ENCODE results near the gene RPL12.

RPL12 gene

GRCh38 chr9:127421057-127421456 is 30.1 kb downstream of the RPL12 start:
- H3K4me3 ChIP-seq (ENCODE audit: low read length): no peak overlapping the region
- no peak for DNase-seq (ENCODE audit: low read depth)
- TF ChIP-seq, protein P1, sequence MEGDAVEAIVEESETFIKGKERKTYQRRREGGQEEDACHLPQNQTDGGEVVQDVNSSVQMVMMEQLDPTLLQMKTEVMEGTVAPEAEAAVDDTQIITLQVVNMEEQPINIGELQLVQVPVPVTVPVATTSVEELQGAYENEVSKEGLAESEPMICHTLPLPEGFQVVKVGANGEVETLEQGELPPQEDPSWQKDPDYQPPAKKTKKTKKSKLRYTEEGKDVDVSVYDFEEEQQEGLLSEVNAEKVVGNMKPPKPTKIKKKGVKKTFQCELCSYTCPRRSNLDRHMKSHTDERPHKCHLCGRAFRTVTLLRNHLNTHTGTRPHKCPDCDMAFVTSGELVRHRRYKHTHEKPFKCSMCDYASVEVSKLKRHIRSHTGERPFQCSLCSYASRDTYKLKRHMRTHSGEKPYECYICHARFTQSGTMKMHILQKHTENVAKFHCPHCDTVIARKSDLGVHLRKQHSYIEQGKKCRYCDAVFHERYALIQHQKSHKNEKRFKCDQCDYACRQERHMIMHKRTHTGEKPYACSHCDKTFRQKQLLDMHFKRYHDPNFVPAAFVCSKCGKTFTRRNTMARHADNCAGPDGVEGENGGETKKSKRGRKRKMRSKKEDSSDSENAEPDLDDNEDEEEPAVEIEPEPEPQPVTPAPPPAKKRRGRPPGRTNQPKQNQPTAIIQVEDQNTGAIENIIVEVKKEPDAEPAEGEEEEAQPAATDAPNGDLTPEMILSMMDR (IDR thresholded peaks at IDR 0.05; ENCODE audit: insufficient read depth, low read depth, low read length, missing control alignments): no peak

DNA sequence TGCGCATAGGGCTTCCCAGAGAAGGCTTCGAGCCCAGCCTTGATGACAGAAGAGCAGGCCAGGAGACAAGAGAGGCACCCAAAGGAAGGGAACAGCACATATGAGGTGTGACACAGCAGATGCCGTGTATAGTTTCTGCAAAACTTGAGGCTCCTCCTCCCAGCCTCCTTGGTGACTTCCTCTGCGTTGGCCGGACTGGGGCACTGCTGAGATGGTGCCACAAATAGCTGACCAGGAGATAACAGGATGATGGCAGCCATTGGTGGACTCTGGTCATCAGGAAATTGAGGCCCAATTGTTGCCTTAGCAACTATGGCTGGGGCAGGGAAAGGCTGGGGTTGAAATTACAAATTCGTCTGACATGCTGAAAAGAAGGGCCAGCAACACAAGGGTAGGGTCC is 31.9 kb downstream of the RPL12 start:
- no peak for DNase-seq (ENCODE audit: low read depth)
- no peak overlapping the region for H3K4me3 ChIP-seq (ENCODE audit: low read length)
- TF ChIP-seq, protein P1 (IDR thresholded peaks at IDR 0.05; ENCODE audit: insufficient read depth, low read depth, low read length, missing control alignments): no peak

DNA sequence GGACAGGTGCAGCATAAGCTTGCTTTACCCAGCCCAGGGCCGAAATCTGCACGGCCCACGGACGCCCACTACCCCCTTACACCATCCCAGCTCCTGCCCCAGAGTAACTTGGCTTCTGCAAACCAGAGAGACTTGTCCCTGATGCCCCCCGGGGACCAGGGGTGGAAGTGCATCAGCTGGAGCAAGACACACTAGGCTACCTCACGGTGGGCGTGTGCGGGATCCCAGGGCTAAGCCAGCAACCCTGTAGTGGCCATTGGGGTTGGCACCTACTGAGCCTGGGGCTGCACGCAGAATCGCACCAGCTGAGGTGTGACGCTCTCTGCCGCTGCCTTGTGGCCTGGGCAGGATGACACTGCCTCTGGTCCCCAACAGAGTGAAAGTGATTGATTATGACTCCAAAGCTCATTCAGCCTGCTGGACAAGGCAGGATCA is 33.2 kb downstream of the RPL12 start:
- H3K4me3 ChIP-seq (ENCODE audit: low read length): no peak overlapping the region
- no peak for DNase-seq (ENCODE audit: low read depth)
- TF ChIP-seq, protein P1 (IDR thresholded peaks at IDR 0.05; ENCODE audit: insufficient read depth, low read depth, low read length, missing control alignments): no peak

DNA sequence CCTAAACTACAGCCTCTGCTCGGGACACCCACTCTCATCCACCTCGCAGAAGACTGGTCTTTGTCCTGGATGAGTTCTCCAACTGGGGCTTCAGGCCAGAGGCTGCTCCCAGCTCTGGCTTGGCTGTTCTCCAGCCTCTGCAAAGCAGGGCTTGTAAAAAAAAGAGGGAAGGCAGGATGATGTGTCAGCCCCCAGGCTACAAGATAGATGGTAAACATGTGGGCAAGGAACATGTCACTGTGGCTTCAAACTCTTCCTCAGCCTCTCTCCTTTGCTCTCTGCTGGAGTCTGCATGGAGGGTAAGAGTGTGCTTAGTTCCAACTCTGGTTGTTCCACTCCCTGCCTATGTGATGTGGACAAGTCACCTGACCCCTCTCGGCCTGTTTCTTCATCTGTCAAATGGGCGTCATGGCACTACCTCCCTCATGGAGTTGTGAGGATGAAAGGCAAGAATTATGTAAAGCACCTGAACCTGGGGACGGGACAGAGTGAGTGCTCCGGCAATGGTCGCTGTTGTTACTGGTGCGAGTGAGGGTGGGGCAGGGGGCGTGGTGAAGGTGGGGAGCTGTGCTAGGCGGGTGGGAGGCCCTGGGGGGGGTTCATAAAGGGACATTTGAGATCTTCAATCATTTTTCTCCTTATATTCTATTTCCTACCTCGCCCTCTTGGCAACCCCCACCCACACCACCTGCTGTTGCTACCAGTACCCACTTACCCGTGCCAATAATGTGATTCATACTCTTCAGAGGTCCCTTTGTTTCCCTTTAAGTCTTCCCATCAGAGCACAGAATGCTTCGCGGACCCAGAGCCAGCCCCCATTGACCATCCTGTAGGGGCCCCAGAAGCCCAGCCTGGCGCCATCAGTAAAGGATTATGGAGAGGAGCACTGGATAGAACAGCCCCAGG is 33.8 kb downstream of the RPL12 start:
- DNase-seq (ENCODE audit: low read depth): peak; percentile 94
- H3K4me3 ChIP-seq (ENCODE audit: low read length): no peak overlapping the region
- TF ChIP-seq, protein P1 (IDR thresholded peaks at IDR 0.05; ENCODE audit: insufficient read depth, low read depth, low read length, missing control alignments): no peak

DNA sequence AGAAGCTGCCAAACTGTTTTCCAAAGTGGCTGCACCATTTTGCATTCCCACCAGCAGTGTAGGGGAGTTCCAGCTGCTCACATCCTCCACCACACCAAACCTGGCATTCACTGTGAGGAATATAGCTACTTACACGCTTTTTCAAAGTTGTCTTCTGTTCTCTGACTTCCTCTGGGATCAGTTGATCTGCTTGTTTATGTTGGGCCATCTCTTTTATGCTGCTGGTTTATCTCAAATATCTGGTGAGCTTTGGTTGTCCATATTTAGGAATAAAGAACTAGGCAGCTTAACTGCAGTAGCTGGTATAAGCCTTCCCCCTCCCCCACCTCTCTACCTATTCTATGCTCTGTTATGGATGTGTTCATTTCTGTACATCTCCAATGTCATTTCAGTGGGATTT is 35.5 kb downstream of the RPL12 start:
- H3K4me3 ChIP-seq (ENCODE audit: low read length): no peak overlapping the region
- TF ChIP-seq, protein P1 (IDR thresholded peaks at IDR 0.05; ENCODE audit: insufficient read depth, low read depth, low read length, missing control alignments): no peak
- DNase-seq (ENCODE audit: low read depth): no peak

DNA sequence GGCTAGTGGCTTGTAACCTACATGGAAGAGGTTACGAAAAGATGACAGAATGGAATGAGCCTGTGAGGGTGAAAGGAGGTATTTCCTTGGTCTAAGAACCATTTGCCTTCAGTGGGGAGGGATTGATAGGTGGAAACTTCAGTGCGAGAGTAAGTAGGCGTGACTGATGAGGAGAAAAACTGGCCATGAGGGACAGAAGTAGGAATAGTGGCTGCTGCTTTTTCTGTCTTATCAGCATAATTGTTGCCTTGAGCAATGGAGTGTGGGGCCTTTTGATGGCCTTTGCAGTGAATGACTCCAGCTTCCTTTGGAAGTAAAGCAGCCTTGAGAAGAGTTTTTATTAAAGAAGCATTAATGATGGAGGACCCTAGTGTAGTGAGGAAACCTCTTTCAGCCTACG is 36.1 kb downstream of the RPL12 start:
- H3K4me3 ChIP-seq (ENCODE audit: low read length): no peak overlapping the region
- TF ChIP-seq, protein P1 (IDR thresholded peaks at IDR 0.05; ENCODE audit: insufficient read depth, low read depth, low read length, missing control alignments): no peak
- no peak for DNase-seq (ENCODE audit: low read depth)

- no peak overlapping the region for H3K4me3 ChIP-seq (ENCODE audit: low read length)
- no peak for DNase-seq (ENCODE audit: low read depth)
- TF ChIP-seq, protein P1 (IDR thresholded peaks at IDR 0.05; ENCODE audit: insufficient read depth, low read depth, low read length, missing control alignments): no peak
Measured at GRCh38 chr9:127411122-127411521, 40.1 kb downstream of the RPL12 start.
